ENCODE data around the gene KCTD5. TPM values are rescaled to one million over a fixed set of nuclear protein-coding genes. Genes with fewer than 3 reads are reported as not detected.

Gene KCTD5
- total RNA-seq, 1 experiment from 2014 or later, result 27.8 TPM

GRCh38 chr16:2752035-2752849 lies 69.9 kb downstream of the KCTD5 start, which contains the start of gene SRRM2 (continued):
- TF ChIP-seq ZNF512 (CRISPR knock-in tag; IDR thresholded peaks at IDR 0.05; ENCODE audit: borderline replicate concordance) (no peak), RELA (CRISPR knock-in tag; IDR thresholded peaks at IDR 0.05; ENCODE audit: borderline replicate concordance) (no peak), NR2C2 (CRISPR knock-in tag; IDR thresholded peaks at IDR 0.05) (peak; percentile 47; the same call in 1 of the 2 replicates), MAX (CRISPR knock-in tag; IDR thresholded peaks at IDR 0.05) (peak; percentile 95), KAT7 (CRISPR knock-in tag; IDR thresholded peaks at IDR 0.05; ENCODE audit: borderline replicate concordance) (no peak), ZNF219 (CRISPR knock-in tag; IDR thresholded peaks at IDR 0.05; ENCODE audit: borderline replicate concordance) (no peak), FOXP1 (CRISPR knock-in tag; IDR thresholded peaks at IDR 0.05; ENCODE audit: borderline replicate concordance) (peak; percentile 41; the same call in 1 of the 2 replicates), NFATC4 (CRISPR knock-in tag; IDR thresholded peaks at IDR 0.05) (no peak), USF2 (CRISPR knock-in tag; IDR thresholded peaks at IDR 0.05) (peak; percentile 40; the same call in 1 of the 2 replicates), NR3C1 (CRISPR knock-in tag; conservative IDR thresholded peaks at IDR 0.05; ENCODE audit: low read depth) (no peak), PREB (CRISPR knock-in tag; IDR thresholded peaks at IDR 0.05; ENCODE audit: borderline replicate concordance) (0 out of 2 replicates have a peak, but pooled peaks have one; percentile 49)
- TF ChIP-seq, protein P1, sequence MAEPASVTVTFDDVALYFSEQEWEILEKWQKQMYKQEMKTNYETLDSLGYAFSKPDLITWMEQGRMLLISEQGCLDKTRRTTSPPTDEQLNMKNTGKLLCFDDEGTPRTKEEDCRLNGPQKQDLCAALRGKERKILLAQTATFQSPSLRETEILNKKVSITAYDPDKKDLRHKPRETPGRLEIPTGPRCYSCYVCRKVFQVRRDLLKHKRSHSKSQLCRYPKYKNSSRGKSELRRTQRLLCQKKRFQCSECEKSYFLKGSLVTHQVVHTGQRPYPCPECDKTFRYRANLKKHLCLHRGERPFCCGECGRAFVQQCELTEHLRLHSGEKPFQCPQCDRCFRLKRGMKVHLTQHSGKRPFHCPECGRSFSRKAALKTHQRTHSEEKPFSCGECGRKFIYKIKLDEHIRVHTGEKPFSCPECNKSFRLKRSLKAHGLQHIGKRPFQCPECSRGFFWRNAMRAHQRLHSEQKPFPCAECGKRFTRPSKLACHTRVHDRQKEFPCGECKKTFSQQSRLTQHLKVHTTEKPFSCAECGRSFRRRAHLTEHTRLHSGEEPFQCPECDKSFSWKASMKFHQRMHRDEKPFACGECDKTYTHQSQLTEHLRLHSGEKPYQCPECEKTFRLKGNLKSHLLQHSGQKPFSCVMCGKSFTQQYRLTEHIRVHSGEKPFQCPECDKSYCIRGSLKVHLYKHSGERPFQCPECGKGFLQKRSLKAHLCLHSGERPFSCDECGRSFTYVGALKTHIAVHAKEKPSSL (CRISPR knock-in tag; conservative IDR thresholded peaks at IDR 0.05), result no peak
- TF ChIP-seq, protein P2, sequence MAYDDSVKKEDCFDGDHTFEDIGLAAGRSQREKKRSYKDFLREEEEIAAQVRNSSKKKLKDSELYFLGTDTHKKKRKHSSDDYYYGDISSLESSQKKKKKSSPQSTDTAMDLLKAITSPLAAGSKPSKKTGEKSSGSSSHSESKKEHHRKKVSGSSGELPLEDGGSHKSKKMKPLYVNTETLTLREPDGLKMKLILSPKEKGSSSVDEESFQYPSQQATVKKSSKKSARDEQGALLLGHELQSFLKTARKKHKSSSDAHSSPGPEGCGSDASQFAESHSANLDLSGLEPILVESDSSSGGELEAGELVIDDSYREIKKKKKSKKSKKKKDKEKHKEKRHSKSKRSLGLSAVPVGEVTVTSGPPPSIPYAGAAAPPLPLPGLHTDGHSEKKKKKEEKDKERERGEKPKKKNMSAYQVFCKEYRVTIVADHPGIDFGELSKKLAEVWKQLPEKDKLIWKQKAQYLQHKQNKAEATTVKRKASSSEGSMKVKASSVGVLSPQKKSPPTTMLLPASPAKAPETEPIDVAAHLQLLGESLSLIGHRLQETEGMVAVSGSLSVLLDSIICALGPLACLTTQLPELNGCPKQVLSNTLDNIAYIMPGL (CRISPR knock-in tag; IDR thresholded peaks at IDR 0.05), result peak; percentile 71; the same call in 1 of the 2 replicates
- TF ChIP-seq, protein P3, sequence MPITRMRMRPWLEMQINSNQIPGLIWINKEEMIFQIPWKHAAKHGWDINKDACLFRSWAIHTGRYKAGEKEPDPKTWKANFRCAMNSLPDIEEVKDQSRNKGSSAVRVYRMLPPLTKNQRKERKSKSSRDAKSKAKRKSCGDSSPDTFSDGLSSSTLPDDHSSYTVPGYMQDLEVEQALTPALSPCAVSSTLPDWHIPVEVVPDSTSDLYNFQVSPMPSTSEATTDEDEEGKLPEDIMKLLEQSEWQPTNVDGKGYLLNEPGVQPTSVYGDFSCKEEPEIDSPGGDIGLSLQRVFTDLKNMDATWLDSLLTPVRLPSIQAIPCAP (CRISPR knock-in tag; IDR thresholded peaks at IDR 0.05), result no peak
- TF ChIP-seq, protein P4, sequence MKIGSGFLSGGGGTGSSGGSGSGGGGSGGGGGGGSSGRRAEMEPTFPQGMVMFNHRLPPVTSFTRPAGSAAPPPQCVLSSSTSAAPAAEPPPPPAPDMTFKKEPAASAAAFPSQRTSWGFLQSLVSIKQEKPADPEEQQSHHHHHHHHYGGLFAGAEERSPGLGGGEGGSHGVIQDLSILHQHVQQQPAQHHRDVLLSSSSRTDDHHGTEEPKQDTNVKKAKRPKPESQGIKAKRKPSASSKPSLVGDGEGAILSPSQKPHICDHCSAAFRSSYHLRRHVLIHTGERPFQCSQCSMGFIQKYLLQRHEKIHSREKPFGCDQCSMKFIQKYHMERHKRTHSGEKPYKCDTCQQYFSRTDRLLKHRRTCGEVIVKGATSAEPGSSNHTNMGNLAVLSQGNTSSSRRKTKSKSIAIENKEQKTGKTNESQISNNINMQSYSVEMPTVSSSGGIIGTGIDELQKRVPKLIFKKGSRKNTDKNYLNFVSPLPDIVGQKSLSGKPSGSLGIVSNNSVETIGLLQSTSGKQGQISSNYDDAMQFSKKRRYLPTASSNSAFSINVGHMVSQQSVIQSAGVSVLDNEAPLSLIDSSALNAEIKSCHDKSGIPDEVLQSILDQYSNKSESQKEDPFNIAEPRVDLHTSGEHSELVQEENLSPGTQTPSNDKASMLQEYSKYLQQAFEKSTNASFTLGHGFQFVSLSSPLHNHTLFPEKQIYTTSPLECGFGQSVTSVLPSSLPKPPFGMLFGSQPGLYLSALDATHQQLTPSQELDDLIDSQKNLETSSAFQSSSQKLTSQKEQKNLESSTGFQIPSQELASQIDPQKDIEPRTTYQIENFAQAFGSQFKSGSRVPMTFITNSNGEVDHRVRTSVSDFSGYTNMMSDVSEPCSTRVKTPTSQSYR (CRISPR knock-in tag; IDR thresholded peaks at IDR 0.05), result 0 out of 2 replicates have a peak, but pooled peaks have one; percentile 42
- TF ChIP-seq, protein P5, sequence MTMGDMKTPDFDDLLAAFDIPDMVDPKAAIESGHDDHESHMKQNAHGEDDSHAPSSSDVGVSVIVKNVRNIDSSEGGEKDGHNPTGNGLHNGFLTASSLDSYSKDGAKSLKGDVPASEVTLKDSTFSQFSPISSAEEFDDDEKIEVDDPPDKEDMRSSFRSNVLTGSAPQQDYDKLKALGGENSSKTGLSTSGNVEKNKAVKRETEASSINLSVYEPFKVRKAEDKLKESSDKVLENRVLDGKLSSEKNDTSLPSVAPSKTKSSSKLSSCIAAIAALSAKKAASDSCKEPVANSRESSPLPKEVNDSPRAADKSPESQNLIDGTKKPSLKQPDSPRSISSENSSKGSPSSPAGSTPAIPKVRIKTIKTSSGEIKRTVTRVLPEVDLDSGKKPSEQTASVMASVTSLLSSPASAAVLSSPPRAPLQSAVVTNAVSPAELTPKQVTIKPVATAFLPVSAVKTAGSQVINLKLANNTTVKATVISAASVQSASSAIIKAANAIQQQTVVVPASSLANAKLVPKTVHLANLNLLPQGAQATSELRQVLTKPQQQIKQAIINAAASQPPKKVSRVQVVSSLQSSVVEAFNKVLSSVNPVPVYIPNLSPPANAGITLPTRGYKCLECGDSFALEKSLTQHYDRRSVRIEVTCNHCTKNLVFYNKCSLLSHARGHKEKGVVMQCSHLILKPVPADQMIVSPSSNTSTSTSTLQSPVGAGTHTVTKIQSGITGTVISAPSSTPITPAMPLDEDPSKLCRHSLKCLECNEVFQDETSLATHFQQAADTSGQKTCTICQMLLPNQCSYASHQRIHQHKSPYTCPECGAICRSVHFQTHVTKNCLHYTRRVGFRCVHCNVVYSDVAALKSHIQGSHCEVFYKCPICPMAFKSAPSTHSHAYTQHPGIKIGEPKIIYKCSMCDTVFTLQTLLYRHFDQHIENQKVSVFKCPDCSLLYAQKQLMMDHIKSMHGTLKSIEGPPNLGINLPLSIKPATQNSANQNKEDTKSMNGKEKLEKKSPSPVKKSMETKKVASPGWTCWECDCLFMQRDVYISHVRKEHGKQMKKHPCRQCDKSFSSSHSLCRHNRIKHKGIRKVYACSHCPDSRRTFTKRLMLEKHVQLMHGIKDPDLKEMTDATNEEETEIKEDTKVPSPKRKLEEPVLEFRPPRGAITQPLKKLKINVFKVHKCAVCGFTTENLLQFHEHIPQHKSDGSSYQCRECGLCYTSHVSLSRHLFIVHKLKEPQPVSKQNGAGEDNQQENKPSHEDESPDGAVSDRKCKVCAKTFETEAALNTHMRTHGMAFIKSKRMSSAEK (CRISPR knock-in tag; IDR thresholded peaks at IDR 0.05; ENCODE audit: borderline replicate concordance), result no peak
